GM12878 (cell line): Measurements from ENCODE around the gene SVEP1. TPM values are rescaled to one million over a fixed set of nuclear protein-coding genes. Genes with fewer than 3 reads are reported as not detected.

Experiments
- ATAC-seq: fragments of 200-7000 bp; cut with Tn5 transposase; 3 replicates; pipeline ENCODE4 v1.9.1; 2020; ENCODE audit warnings: mild to moderate bottlenecking, moderate library complexity
- BruUV-seq: library from RNA; stranded (reverse); fragments of 400-500 nt; replicated peaks from 2 replicates; lab custom pipeline; 2021; lab: Mats Ljungman, UMichigan
- CTCF ChIA-PET: fragments of 300-600 bp; sonication (Branson Sonifier 250); formaldehyde crosslinking; extraction: SDS; loops from one replicate; lab custom pipeline; 2021; ENCODE audit warnings: inconsistent platforms; lab: Yijun Ruan, JAX
- POLR2A ChIA-PET: fragments of 350-600 bp; formaldehyde crosslinking; extraction: SDS; loops from one replicate; lab custom pipeline; 2021; ENCODE audit warnings: inconsistent platforms; lab: Charles Lee
- RAD21 ChIA-PET: fragments of 300-600 bp; sonication (Branson Sonifier 250); formaldehyde crosslinking; loops from one replicate; lab custom pipeline; 2023; ENCODE audit warnings: antibody characterized with exemption; ENCODE audit not compliant: unreplicated experiment; lab: Charles Lee
- SMC1A ChIA-PET: fragments of 300-600 bp; sonication (Branson Sonifier 250); formaldehyde crosslinking; loops from one replicate; lab custom pipeline; 2023; ENCODE audit not compliant: unreplicated experiment, uncharacterized antibody; lab: Charles Lee
- DNase-seq: peaks from one replicate; pipeline ENCODE4 v3.0.0-alpha.2; 2011; ENCODE audit warnings: low read depth, low spot score
- FAIRE-seq: peaks from 3 replicates; lab custom pipeline; 2011; peaks lifted over from hg19 to GRCh38; lab: Jason Lieb, UNC
- H2AFZ ChIP-seq: 2 replicates; pipeline ENCODE4 v1.6.0; 2011; ENCODE audit warnings: low read depth, low read length, control low read depth; ENCODE audit not compliant: control insufficient read depth
- H3K27ac ChIP-seq: 2 replicates; pipeline ENCODE4 v1.5.1; 2011; ENCODE audit warnings: control low read depth; ENCODE audit not compliant: control insufficient read depth, insufficient read depth
- H3K27me3 ChIP-seq, 2 experiments: replicated peaks in 1 of 2; 2 replicates each; pipeline versions ENCODE4 v1.6.0 to v1.6.1; 2011; ENCODE audit warnings: low read length in 1 of 2; ENCODE audit not compliant: control insufficient read depth in 2 of 2, insufficient read depth in 2 of 2
- H3K36me3 ChIP-seq, 2 experiments: 2 replicates each; pipeline ENCODE4 v1.5.1; 2011; ENCODE audit warnings: low read length in 1 of 2; ENCODE audit not compliant: control insufficient read depth in 2 of 2, insufficient read depth in 2 of 2
- H3K4me1 ChIP-seq: 2 replicates; pipeline ENCODE4 v1.6.1; 2011; ENCODE audit warnings: mild to moderate bottlenecking, low read length, moderate library complexity, mixed read lengths; ENCODE audit not compliant: control insufficient read depth, insufficient read depth
- H3K4me2 ChIP-seq: 2 replicates; pipeline ENCODE4 v1.6.0; 2011; ENCODE audit warnings: control low read depth; ENCODE audit not compliant: control insufficient read depth, insufficient read depth
- H3K4me3 ChIP-seq: fragments of 200-600 bp; sonication (generic); 2 replicates; pipeline ENCODE4 v1.5.1; 2016
- H3K79me2 ChIP-seq: 2 replicates; pipeline ENCODE4 v1.6.0; 2011; ENCODE audit warnings: low read length; ENCODE audit not compliant: control insufficient read depth, insufficient read depth
- H3K9ac ChIP-seq: 2 replicates; pipeline ENCODE4 v1.8.0; 2011; ENCODE audit warnings: low read length, control low read depth, mixed read lengths; ENCODE audit not compliant: control insufficient read depth, insufficient read depth
- H3K9me3 ChIP-seq: replicated peaks from 3 replicates; pipeline ENCODE4 v1.5.1; 2011; ENCODE audit warnings: mild to moderate bottlenecking, low read length; ENCODE audit not compliant: control insufficient read depth, insufficient read depth
- H4K20me1 ChIP-seq: 2 replicates; pipeline ENCODE4 v1.6.0; 2011; ENCODE audit not compliant: control insufficient read depth, insufficient read depth
- ATF7 ChIP-seq: fragments of 450-650 bp; IDR thresholded peaks from 2 replicates; pipeline ENCODE4 v1.6.1; 2016; ENCODE audit warnings: low read depth, mild to moderate bottlenecking
- BCLAF1 ChIP-seq: fragments of 450-650 bp; IDR thresholded peaks from 2 replicates; pipeline ENCODE4 v1.6.1; 2017; ENCODE audit warnings: antibody characterized with exemption, mild to moderate bottlenecking, moderate library complexity
- CBFB ChIP-seq: IDR thresholded peaks from 2 replicates; pipeline ENCODE4 v1.6.1; 2016; ENCODE audit warnings: antibody characterized with exemption, low read depth
- EED ChIP-seq: sonication (generic); IDR thresholded peaks from 2 replicates; pipeline ENCODE4 v1.6.1; 2016; ENCODE audit warnings: antibody characterized with exemption, low read depth
- PKNOX1 ChIP-seq: fragments of 450-650 bp; IDR thresholded peaks from 2 replicates; pipeline ENCODE4 v1.6.1; 2016; ENCODE audit warnings: mild to moderate bottlenecking
- POLR2A ChIP-seq: IDR thresholded peaks from 2 replicates; pipeline ENCODE4 v1.6.1; 2011; ENCODE audit warnings: low read depth, mild to moderate bottlenecking, low read length
- RCOR1 ChIP-seq: conservative IDR thresholded peaks from 2 replicates; pipeline ENCODE4 v1.6.1; 2012; ENCODE audit warnings: low read depth, low read length, improper control_type of control experiment
- SIN3A ChIP-seq: IDR thresholded peaks from 2 replicates; pipeline ENCODE4 v1.6.1; 2012; ENCODE audit warnings: low read depth, low read length, improper control_type of control experiment
- YBX1 ChIP-seq: fragments of 450-650 bp; IDR thresholded peaks from 2 replicates; pipeline ENCODE4 v1.6.1; 2016; ENCODE audit warnings: antibody characterized with exemption
- WGBS: methylation state at CpG from one replicate; pipeline ENCODE4 v1.1.6; 2016; ENCODE audit warnings: low lambda C conversion rate; ENCODE audit not compliant: insufficient replicate concordance, insufficient coverage; ENCODE audit errors: missing lambda C conversion rate; 5-methylcytosine and 5-hydroxymethylcytosine counted together
- in situ Hi-C: fragments of 300-500 bp; cut with MboI; formaldehyde crosslinking; loops from 9 replicates; pipeline ENCODE4 v1.14.3; 2018; ENCODE audit warnings: mixed read lengths
- intact Hi-C: fragments of 100-400 bp; cut with micrococcal nuclease; formaldehyde crosslinking; loops from one replicate; pipeline ENCODE4 v1.14.2; 2022; ENCODE audit not compliant: unreplicated experiment
- polyA plus RNA-seq, 11 experiments: library from polyadenylated mRNA; depleted of rRNA in 4 of 11; unstranded in 6 of 11; stranded (reverse) in 5 of 11; fragments of >200 nt; fragmentation: Nextera tagmentation in 4 of 11; fragmentation: Illumina TruSeq in 1 of 11; extraction: Ambion mirVana in 4 of 11; extraction: Trizol in 1 of 11; gene quantifications; 1 replicate in 1 of 11; 2 replicates in 10 of 11; pipeline versions ENCODE4 v1.2.1 to v1.2.3, GENCODE V29; 2011 to 2016; ENCODE audit warnings: inconsistent platforms in 2 of 11, missing spikeins in 2 of 11, low read depth in 1 of 11
- total RNA-seq, 4 experiments: library from RNA; depleted of rRNA in 3 of 4; stranded (reverse); fragments of >200 nt in 3 of 4; fragmentation: Illumina TruSeq in 1 of 4; extraction: Trizol in 1 of 4; gene quantifications; 2 replicates each; pipeline versions ENCODE4 v1.2.1 to v1.2.3, GENCODE V29; 2013 to 2021
- TF ChIP-seq, protein P1 (sequence below): IDR thresholded peaks from 2 replicates; pipeline ENCODE4 v1.6.1; 2011; ENCODE audit warnings: borderline replicate concordance, low read depth, mild to moderate bottlenecking, moderate library complexity, low read length; ENCODE audit not compliant: insufficient read depth, poor library complexity, severe bottlenecking

SVEP1 gene
- total and polyA plus RNA-seq, 10 of the 15 experiments (the other 5 are each of a cell fraction or from before 2014, with no cell fraction given), result under 0.01 to 0.05 (median 0.01) TPM; not detected in 5

- WGBS, result 8% methylated on average over 2 of the region's 2 CpGs
- ATAC-seq (no peak), DNase-seq (no peak), FAIRE-seq (no peak)
- Histone ChIP-seq H3K4me2 (no peak overlapping the region), H3K4me3 (no peak overlapping the region), H3K79me2 (no peaks in the 10 kb centered on the region), H4K20me1 (no peaks in the 10 kb centered on the region), H3K27ac (no peak overlapping the region), H2AFZ (no peak overlapping the region), H3K9me3 (no peaks in the 10 kb centered on the region), H3K9ac (no peak overlapping the region), H3K27me3 (no peaks in the 10 kb centered on the region), H3K36me3 (no peaks in the 10 kb centered on the region), H3K4me1 (no peaks in the 10 kb centered on the region)
- in situ Hi-C loops (no loop called here), intact Hi-C loops (no loop called here)
- ChIA-PET SMC1A (no interaction called here), CTCF (no interaction called here), RAD21 (no interaction called here), POLR2A (no interaction called here)
- TF ChIP-seq, protein P1, sequence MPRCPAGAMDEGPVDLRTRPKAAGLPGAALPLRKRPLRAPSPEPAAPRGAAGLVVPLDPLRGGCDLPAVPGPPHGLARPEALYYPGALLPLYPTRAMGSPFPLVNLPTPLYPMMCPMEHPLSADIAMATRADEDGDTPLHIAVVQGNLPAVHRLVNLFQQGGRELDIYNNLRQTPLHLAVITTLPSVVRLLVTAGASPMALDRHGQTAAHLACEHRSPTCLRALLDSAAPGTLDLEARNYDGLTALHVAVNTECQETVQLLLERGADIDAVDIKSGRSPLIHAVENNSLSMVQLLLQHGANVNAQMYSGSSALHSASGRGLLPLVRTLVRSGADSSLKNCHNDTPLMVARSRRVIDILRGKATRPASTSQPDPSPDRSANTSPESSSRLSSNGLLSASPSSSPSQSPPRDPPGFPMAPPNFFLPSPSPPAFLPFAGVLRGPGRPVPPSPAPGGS, result peak; percentile 55
- TF ChIP-seq YBX1, result no peak
- no TSS peak for BruUV-seq
These were observed 33.8 kb downstream of the SVEP1 start for GRCh38 chr9:110545705-110546104.

DNA sequence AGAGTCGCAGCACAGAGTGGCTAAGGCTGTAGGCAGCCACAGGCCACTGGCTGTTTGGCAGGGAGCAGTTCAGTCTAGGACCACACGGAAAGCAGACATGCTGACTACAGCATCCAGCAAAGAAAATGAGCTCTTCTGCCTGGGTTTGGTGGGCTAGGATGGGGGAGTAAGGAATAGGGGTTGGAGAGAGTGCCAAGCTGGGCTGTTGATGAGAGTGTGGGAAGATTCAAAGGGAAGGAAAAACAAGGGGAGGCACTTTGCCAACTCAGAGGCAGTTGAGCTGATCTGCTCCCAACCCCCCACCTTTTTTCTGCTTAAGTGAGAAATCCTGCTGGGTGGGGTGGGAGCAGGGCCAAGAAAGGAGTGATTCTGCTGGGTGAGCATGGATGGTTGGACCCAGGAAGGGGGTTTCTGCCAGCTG, 35.9 kb downstream of the SVEP1 start:
- H3K4me3 ChIP-seq, result no peak overlapping the region
- no peaks in the 10 kb centered on the region for H3K27me3 ChIP-seq
- WGBS, result 3% methylated on average over 2 of the region's 2 CpGs
- ChIA-PET RAD21 (no interaction called here), CTCF (interaction anchor here (1.5 kb wide), 1 partner anchor 9 kb away, joined by 4 read pairs; no protein-coding TSS in a partner anchor)
- TF ChIP-seq ATF7 (no peak), EED (no peak), POLR2A (no peak), SIN3A (no peak), BCLAF1 (no peak), PKNOX1 (no peak), CBFB (no peak), RCOR1 (no peak)
- TF ChIP-seq, all 136 proteins: peak for 0
- BruUV-seq, result no TSS peak
- H4K20me1 ChIP-seq, result no peaks in the 10 kb centered on the region
- FAIRE-seq, result no peak
- no peak overlapping the region for H2AFZ ChIP-seq
- H3K79me2 ChIP-seq, result no peaks in the 10 kb centered on the region
- H3K4me1 ChIP-seq, result no peaks in the 10 kb centered on the region
- H3K9ac ChIP-seq, result no peak overlapping the region
- H3K4me2 ChIP-seq, result no peak overlapping the region
- ChIA-PET SMC1A (no interaction called here), POLR2A (no interaction called here)
- no peak overlapping the region for H3K27ac ChIP-seq
- H3K36me3 ChIP-seq, result no peaks in the 10 kb centered on the region
- H3K9me3 ChIP-seq, result no peaks in the 10 kb centered on the region
- no peak for ATAC-seq
- no peak for DNase-seq
- in situ Hi-C loops (no loop called here), intact Hi-C loops (no loop called here)
